ENCODE data around the gene EID2B.

Gene EID2B

GRCh38 chr19:39498798-39499642 is 33.6 kb downstream of the EID2B start, which contains the start of gene DLL3:
Gene DLL3 (plus strand): TSS chr19:39498947. CDS start chr19:39498975, 28 bp downstream.
- no peak for DNase-seq (ENCODE audit: low read depth)

- no peak for DNase-seq (ENCODE audit: low read depth)
Measured at GRCh38 chr19:39497996-39498797, 34.5 kb downstream of the EID2B start.

- DNase-seq (ENCODE audit: low read depth): no peak
Measured at GRCh38 chr19:39497701-39497995, 35.0 kb downstream of the EID2B start.

GRCh38 chr19:39496063-39496462 is 36.6 kb downstream of the EID2B start:
- no peak for DNase-seq (ENCODE audit: low read depth)

GRCh38 chr19:39494661-39495060 is 38.0 kb downstream of the EID2B start:
- no peak for DNase-seq (ENCODE audit: low read depth)

GRCh38 chr19:39492788-39493187 is 39.9 kb downstream of the EID2B start:
- no peak for DNase-seq (ENCODE audit: low read depth)

GRCh38 chr19:39492225-39492624 is 40.4 kb downstream of the EID2B start:
- no peak for DNase-seq (ENCODE audit: low read depth)

GRCh38 chr19:39489756-39490155 is 42.9 kb downstream of the EID2B start:
- no peak for DNase-seq (ENCODE audit: low read depth)

GRCh38 chr19:39483141-39483540 is 49.5 kb downstream of the EID2B start:
- DNase-seq (ENCODE audit: low read depth): no peak

GRCh38 chr19:39481676-39482075 is 51.0 kb downstream of the EID2B start:
- no peak for DNase-seq (ENCODE audit: low read depth)

GRCh38 chr19:39481229-39481545 is 51.5 kb downstream of the EID2B start:
- DNase-seq (ENCODE audit: low read depth): no peak

All from activated gamma-delta T cell treated with anti-CD3 and anti-CD28 coated beads, Interleukin-2, amount 50 U/mL, for 16 hours (primary cell).